IMR-90 (cell line): ENCODE measurements around the gene OLFML3.

Source experiments
- BHLHE40 ChIP-seq: fragments of 150-350 bp; IDR thresholded peaks from 2 replicates; pipeline ENCODE4 v1.6.1; 2016; ENCODE audit warnings: mild to moderate bottlenecking, low read depth, low read length
- CEBPB ChIP-seq: IDR thresholded peaks from 2 replicates; pipeline ENCODE4 v1.6.1; 2012; ENCODE audit warnings: low read depth, low read length, improper control_type of control experiment
- FOS ChIP-seq: fragments of 150-350 bp; IDR thresholded peaks from 2 replicates; pipeline ENCODE4 v1.6.1; 2016; ENCODE audit warnings: low read depth, low read length
- MAFK ChIP-seq: IDR thresholded peaks from 2 replicates; pipeline ENCODE4 v1.6.1; 2012; ENCODE audit warnings: low read depth, low read length, improper control_type of control experiment
- MAZ ChIP-seq: IDR thresholded peaks from 2 replicates; pipeline ENCODE4 v1.6.1; 2012; ENCODE audit warnings: low read depth, mild to moderate bottlenecking, low read length, improper control_type of control experiment, moderate library complexity, borderline replicate concordance
- MXI1 ChIP-seq: IDR thresholded peaks from 2 replicates; pipeline ENCODE4 v1.6.1; 2012; ENCODE audit warnings: low read depth, mild to moderate bottlenecking, low read length, moderate library complexity, borderline replicate concordance
- POLR2A ChIP-seq: IDR thresholded peaks from 2 replicates; pipeline ENCODE4 v1.6.1; 2012; ENCODE audit warnings: mild to moderate bottlenecking, low read depth, low read length
- RAD21 ChIP-seq: IDR thresholded peaks from 2 replicates; pipeline ENCODE4 v1.6.1; 2012; ENCODE audit warnings: low read length, improper control_type of control experiment
- RCOR1 ChIP-seq: IDR thresholded peaks from 2 replicates; pipeline ENCODE4 v1.6.1; 2012; ENCODE audit warnings: mild to moderate bottlenecking, low read length, improper control_type of control experiment; ENCODE audit not compliant: insufficient replicate concordance
- RFX5 ChIP-seq: IDR thresholded peaks from 2 replicates; pipeline ENCODE4 v1.8.0; 2012; ENCODE audit warnings: low read depth, mild to moderate bottlenecking, low read length, moderate library complexity
- SMC3 ChIP-seq: fragments of 150-350 bp; IDR thresholded peaks from 2 replicates; pipeline ENCODE4 v1.6.1; 2016; ENCODE audit warnings: low read depth, mild to moderate bottlenecking, antibody characterized with exemption, low read length, moderate library complexity
- TF ChIP-seq, protein P1 (sequence below): conservative IDR thresholded peaks from 2 replicates; pipeline ENCODE4 v1.5.1; 2012; ENCODE audit warnings: mild to moderate bottlenecking, low read depth, low read length, improper control_type of control experiment
- TF ChIP-seq, protein P2 (sequence below): fragments of 150-350 bp; IDR thresholded peaks from 2 replicates; pipeline ENCODE4 v1.6.1; 2017; ENCODE audit warnings: mild to moderate bottlenecking, antibody characterized with exemption, low read length, low read depth

DNA sequence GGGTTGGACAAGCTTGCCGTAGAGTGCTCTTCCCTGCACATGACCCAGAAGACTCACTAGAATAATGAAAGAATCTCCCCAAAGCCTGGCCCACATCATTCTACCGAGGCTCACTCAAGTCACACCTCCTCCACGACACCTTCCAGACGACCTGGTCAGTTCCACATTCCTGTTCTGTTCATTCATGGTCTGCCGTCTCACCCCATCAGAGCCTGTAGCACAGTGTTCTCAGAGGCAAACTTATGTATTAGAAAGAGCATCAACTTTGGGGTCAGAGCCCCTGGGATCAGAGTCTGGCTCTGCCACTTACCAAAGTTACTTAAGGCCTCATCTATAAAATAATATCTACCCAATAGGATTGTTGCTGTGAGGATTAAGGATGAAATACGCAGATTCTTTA is 7.5 kb downstream of the OLFML3 start:
- TF ChIP-seq, protein P1, sequence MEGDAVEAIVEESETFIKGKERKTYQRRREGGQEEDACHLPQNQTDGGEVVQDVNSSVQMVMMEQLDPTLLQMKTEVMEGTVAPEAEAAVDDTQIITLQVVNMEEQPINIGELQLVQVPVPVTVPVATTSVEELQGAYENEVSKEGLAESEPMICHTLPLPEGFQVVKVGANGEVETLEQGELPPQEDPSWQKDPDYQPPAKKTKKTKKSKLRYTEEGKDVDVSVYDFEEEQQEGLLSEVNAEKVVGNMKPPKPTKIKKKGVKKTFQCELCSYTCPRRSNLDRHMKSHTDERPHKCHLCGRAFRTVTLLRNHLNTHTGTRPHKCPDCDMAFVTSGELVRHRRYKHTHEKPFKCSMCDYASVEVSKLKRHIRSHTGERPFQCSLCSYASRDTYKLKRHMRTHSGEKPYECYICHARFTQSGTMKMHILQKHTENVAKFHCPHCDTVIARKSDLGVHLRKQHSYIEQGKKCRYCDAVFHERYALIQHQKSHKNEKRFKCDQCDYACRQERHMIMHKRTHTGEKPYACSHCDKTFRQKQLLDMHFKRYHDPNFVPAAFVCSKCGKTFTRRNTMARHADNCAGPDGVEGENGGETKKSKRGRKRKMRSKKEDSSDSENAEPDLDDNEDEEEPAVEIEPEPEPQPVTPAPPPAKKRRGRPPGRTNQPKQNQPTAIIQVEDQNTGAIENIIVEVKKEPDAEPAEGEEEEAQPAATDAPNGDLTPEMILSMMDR = no peak
- TF ChIP-seq CEBPB = no peak
- TF ChIP-seq POLR2A = no peak
- TF ChIP-seq SMC3 = no peak
- TF ChIP-seq, protein P2, sequence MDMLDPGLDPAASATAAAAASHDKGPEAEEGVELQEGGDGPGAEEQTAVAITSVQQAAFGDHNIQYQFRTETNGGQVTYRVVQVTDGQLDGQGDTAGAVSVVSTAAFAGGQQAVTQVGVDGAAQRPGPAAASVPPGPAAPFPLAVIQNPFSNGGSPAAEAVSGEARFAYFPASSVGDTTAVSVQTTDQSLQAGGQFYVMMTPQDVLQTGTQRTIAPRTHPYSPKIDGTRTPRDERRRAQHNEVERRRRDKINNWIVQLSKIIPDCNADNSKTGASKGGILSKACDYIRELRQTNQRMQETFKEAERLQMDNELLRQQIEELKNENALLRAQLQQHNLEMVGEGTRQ = no peak
- TF ChIP-seq RAD21 = no peak
- TF ChIP-seq BHLHE40 = no peak
- no peak for TF ChIP-seq FOS
- TF ChIP-seq RFX5 = no peak
- TF ChIP-seq MAZ = no peak
- no peak for TF ChIP-seq MXI1
- TF ChIP-seq MAFK = no peak
- TF ChIP-seq RCOR1 = no peak
